Stimulated activated CD8-positive, alpha-beta memory T cell treated with anti-CD3 and anti-CD28 coated beads, Interleukin-2, amount 100 ng/mL, for 48 hours (primary cell): Measurements from ENCODE around the gene ERCC2.
"Not testable (repeated sequence)": the region's sequence is repeated elsewhere in the genome, so short reads cannot be mapped to it uniquely, and the experiment has no call there.

Source experiments
- DNase-seq, 2 donors: peaks; one replicate each; pipeline ENCODE4 v3.0.0-alpha.2; 2020; ENCODE audit warnings: low read depth in 2 of 2

ERCC2 gene

DNA sequence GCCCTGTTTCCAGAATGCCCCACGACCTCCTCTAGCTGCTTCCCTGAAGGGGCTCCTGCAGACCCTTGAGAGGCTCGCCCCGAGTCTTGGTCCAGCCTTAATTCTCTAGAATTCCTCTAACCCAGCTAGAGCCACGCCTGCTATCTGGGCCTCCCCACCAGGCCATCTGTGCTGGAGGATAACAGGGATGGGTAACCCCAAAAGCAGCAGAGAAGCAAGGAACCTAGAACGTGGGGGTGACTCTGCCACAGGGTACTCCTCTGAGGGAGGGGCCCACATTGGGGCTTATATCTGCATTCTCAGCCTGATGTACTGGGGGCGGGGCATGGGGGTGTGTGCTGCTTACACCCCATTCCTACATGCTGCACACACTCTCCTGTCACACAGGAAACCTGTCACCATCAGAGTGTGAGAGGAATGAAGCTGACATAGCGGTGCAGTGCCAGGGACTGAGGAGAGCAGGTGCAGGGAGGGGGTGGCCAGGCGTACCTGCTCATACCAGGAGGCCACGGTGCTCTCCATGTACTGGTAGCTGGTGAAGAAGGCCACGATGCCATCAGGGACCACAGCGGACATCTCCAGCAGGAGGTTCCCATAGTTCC, 16.0 kb downstream of the ERCC2 start:
- DNase-seq = no peak

DNA sequence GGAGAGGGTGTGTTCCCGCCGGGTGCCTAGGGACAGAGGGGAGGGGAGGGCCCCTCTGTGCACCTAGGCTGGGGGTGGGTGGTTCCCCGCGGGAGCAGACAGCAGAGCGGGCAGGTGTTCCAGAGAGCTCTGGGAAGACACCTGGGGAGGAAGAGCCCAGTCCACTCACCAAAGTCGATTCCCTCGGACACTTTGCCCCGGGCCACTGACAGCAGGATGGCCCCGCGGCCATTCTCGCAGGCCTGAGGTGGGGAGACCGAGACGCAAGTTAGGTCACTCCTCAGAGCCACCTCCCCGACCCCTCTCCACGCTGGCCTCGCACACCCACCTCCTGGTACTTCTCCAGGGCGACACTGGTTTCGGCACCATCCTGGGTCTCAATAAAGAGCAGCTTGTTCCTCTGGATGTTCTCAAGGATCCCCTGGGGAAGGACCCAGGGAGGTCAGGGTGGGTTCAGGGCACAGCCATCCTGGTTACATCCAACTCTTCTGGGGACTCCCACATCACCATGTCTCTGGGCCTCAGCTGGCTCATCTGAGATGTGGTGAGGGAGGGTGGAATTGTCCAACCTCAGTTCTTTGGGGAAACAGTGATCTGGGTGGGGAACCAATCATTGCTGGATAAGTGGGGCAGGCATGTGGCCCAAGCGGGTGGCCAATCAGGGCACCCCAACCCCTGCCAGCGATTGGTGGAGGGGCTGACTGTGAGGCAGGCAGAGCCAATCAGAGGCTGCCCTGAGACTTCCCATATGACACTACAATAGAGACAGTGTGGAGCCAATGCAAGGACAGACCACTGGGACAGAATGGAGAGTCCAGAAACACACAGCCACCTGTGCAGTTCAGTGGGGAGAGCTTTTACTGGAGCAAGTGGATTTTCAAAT, 17.2 kb downstream of the ERCC2 start:
- DNase-seq = no peak

DNA sequence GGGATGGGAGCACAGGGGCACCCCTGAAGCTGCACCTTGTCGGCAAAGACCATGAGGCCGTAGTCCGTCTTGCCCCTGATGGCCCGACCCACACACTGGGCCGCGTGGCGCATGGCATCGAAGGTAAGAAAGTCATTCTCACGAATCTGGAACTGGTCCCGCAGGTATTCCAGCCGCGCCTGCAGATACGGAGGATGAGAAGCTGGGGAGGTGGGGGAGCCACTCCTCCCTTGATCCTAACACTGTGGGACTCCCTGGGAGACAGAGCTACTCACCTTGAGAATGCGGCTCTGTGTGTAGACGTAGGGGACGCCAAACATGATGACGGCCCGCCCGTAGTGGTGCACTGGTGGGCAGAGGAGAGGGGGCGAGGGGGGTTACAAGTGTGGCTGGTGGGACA, 17.9 kb downstream of the ERCC2 start:
- DNase-seq = no peak

DNA sequence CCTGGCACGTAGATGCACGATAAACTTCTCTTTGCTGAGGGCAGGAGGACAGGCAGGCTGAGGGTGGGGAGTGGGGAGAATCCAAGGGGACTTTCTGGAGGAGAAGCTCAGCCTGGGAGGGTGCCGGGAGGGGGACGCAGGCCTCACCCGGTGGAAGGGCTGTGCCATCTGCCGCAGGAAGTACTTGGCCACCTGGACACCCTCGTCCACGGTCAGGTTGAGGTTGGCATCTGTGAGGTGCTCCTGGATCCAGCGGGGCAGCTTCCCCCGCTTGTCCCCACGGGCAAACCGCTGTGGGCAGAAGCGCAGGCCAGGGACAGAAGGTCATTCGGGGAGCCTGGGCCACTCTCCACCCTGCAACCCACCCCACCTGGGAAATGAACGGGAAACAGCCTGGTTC, 18.3 kb downstream of the ERCC2 start:
- no peak for DNase-seq

DNA sequence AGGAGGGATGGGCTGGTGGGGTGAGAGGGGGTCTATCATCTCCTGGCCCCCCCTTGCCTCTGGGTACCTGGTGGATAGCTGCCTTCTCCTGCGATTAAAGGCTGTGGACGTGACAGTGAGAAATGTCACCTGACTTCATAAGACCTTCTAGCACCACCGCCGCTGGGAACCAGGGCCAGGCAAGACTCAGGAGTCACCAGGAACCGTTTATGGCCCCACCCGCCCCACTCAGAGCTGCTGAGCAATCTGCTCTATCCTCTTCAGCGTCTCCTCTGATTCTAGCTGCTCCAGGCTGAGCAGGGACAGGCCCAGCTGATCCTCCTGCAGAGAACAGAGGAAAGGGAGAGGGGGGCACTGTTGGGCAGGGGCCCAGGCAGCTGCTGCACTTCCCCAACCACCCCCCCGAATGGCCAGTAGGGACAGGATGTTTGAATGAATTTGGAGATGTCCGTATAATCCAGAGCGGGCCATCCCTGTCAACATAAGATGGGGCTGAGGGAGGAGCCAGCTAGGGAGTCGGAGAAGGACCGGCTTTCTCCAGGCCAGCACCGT, 18.9 kb downstream of the ERCC2 start:
- DNase-seq = no peak

DNA sequence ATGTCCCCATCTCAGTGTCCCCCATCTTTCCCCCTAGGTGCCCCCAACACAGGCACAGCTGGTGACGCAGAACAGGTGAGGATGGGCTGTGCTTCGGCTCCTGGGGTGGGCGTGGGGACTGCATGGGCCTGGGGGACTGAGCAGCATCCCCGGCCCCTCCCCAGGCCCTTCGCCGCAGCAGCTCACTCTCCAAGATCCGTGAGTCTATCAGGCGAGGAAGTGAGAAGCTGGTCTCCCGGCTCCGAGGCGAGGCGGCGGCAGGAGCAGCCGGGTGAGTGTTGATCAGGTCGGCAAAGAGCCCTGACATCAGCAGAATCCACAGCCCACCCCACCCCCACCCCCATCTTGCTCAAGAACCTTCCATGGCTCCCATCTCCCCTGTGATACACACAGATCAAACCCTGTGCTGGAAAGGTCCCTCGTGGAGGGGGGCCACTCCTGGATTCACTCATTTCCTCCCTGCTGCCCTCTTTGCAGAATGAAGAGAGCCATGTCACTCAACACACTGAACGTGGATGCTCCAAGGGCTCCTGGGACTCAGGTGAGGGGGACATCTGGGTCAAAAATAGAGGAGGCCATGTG, 19.8 kb downstream of the ERCC2 start:
- DNase-seq = no peak

DNA sequence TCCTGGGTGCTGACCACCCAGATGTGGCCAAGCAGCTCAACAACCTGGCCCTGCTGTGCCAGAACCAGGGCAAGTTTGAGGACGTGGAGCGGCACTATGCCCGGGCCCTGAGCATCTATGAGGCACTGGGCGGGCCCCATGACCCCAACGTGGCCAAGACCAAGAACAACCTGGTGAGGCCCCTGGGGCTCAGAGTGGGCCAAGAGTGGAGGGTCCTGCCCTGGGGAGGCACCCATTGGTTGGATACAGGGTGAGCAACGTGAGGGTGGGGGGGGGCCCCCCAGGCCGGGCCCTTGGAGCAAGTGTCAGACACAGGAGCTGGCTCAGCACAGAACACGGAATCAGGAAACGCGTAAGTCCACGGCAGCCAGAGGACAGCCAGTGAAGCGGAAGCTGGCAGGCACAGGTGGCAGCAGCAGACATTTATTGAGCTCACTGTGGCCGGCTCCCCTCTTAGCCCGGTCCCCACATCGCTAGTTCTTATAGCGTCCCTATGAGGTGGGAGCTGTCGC, 20.9 kb downstream of the ERCC2 start:
- DNase-seq = no peak

DNA sequence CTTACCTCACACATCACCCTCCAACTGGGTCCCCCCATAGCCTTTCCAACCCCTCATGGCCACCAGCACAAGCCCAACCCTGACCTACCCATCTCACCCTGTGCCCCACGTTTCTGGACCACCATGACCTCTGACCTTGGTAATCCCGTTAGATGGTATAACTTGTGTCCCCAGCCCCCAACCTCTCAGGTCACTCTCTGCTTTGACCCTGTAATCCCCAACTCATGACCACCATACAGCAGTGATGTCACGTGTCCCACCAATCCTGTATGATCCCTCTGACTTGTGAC, 21.3 kb downstream of the ERCC2 start:
- no peak for DNase-seq

DNA sequence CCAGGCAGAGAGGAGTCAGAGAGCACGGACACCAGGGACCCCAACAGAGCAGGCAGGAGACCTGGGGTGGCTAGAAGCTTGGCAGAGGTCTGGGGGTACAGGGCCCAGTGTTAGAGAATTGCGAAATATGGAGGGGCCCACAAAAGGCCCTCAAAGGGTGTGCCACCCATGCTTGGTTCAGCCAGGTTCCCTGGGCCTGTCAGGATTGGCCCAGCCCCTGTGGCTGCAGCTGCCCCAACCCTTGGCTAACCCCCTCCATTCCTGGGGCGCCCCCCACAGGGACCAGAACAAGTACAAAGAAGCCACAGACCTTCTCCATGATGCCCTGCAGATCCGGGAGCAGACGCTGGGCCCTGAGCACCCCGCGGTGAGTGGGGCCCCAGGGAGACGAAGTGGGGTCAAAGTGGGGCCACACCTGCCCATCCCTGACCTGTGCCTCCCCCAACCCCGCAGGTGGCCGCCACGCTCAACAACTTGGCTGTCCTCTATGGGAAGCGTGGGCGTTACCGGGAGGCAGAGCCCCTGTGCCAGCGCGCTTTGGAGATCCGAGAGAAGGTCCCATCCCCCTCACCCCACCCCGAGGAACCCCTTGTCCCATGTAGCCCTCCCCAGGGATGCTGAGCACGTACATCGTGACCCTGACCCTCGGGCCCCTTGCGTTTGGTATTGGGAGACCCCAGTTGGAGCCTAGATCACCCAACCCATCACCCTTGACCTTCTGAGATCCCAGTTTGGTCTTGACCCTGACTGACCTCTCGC, 21.8 kb downstream of the ERCC2 start:
- DNase-seq = no peak

DNA sequence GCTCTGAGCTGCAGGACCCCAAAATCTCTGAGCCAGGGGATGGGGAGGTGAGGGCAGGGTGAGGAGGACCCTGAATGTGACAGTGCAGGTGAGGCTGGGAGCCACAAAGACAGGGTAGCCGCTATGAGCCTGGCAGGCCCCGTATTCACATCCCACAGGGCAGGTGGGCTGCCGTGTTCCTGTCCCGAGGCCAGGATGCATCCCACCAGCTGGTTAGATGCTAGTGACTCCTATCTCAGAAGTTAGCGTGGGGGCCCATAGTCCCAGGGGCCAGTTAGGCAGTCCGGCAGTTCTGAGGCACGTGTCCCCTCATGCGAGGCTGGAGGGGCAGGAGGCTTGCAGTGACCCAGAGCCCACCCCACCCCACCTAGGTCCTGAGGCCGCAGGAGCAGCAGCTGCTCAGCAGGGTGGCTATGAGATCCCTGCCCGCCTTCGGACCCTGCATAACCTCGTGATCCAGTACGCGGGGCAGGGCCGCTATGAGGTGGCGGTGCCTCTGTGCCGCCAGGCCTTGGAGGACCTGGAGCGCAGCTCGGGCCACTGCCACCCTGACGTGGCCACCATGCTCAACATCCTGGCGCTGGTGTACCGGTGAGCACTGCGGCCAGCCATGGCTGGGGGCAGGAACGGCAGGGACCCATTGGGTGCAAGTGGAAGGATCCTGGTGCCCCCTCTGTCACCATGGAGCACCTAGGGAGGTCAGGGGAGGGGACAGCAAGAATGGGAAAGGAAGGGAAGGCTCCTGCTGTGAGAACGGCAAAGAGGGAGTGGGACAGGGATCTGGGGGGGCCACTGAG, 22.6 kb downstream of the ERCC2 start:
- DNase-seq = no peak

DNA sequence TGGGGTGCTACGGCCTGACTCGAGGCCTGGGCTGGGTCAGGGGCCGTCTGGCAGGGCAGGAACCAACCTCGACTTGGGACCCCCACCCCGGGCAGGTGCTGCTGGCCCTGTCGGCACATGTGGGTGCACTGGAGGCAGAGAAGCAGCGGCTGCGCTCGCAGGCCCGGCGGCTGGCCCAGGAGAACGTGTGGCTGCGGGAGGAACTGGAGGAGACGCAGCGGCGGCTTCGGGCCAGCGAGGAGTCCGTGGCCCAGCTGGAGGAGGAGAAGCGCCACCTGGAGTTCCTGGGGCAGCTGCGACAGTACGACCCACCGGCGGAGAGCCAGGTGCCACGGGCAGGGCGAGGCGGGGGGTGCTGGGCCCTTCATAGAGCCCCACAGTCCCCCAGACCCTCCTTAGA, 23.9 kb downstream of the ERCC2 start:
- no peak for DNase-seq

DNA sequence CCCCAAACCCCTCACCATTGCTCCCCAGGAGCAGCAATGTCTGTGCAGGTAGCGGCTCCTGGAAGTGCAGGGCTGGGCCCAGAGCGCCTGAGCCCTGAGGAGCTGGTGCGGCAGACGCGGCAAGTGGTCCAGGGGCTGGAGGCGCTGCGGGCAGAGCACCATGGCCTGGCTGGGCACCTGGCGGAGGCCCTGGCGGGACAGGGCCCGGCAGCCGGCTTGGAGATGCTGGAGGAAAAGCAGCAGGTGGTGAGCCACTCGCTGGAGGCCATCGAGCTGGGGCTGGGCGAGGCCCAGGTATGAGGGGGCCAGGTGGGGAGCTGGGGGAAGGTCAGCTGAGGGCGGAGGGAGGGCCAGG, 24.9 kb downstream of the ERCC2 start:
- no peak for DNase-seq

DNA sequence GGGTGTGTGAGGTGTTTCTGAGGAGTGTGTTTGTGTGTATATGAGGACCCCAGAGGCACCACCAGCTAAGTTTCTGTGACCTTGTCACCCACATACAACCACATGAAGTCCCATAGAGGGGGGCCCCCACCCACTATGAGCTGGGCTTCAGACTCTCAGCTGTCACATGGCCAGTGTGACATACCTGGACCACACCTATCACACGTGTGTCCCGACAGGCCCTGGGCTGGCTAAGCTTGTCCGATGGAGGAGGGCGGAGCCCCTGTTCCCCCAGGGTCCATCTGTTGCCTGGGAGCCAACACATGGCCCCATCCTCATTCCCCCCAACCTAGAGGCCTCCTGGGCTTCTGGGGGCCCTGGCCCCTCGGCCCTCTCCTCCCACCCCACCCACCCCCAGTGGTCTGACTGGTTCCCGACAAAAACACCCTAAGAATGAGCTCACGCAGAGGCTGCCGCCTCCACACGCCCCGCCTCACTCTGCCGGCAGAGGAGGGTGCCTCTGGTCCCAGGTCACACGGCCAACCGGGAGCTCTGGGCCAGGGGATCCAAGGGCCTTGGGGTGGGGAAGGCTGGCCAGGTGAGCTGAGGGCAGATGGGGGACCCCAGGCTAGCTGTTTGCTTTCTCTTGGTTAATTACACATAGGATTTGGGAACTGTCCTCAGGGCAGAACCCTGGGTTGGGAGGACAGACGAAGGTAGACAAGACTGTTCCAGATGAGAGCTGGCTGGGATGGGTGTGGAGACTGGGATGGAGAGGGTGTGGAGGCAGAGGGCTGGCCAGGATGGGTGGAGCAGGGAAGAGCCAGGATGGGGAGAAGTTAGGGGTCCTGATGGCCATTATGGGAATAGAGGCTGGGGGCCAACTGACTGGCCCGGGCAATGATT, 25.5 kb downstream of the ERCC2 start:
- DNase-seq = no peak

DNA sequence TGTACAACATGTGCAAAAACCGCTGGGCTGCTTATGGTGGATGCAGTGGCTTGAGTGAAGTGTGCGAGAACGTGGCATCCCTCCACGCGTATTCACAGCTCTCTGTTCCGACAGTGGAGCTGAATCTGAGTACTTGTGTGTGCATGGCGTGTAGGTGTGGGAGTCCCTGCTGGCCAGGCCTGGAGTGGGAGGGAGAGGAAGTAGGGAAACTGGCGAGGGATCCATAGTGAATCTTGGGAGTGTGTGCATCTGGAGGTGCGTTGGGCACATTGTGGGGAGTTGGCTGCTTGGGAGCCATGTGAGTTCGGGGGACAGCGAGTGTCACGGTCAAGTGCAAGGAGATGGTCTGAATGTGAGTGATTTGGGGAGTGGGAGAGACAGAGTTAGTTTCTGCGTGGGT, 27.5 kb downstream of the ERCC2 start:
- no peak for DNase-seq

DNA sequence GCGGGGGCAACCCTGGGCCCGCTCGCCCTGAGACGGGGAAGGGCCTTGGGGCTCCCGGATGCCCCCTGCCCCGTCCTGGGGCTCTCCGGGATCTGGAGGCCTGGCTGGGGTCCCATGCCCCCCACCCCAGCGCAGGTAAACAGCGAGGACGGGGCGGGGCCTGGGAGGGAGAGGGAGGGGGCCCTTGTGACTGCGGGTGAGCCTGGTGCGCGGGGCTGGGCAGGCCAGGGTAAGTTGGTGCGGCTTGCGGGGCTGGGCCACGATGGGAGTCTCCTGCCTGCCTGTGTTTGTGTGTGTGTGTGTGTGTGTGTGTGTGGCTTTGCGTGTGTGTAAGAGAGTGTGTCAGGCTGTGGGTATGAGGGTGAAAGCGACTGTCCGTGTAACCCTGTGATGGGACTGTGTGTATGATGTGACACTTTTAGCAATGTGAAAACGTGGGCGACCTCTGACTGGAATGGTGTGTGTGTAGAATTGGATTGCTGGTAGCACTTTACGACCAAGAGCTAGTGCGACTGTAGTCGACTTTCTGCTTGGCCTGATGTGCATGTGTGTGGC, 29.4 kb downstream of the ERCC2 start:
- DNase-seq = no peak

DNA sequence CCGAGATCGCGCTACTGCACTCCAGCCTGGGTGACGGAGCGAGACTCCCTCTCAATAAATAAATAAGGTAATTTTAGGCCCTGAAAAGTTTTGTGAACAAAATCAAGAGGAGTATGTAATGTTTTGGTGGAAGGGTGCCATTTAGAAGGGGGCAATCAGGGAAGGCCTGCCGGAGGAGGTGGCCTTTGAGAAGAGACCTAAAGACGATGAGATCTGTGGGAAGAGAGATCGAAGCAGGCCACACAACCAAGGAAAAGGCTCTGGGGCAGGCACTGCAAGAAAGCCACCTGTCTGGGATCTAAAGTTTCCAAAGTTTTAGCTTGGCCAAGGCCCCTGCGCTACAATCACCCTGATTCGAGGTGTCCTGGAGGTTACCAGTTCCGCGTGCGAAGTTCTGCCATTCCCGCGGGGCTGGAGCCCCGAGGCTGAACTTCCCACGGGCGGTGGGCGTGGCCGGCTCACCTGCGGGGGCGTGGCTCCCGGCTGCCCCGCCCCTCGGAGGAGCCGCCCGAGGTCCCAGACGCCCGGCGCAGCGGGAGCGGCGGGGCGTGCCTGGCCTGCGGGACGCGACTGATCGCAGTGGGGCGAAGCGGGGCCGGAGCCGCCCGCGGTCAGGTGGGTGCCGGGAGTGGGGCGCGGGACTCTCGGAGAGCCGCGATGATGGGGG, 30.0 kb downstream of the ERCC2 start, which contains the start of gene KLC3:
KLC3 (plus strand) TSS at position 519 of the 667 bp plus-strand sequence. CDS start 4,792 bp downstream, outside the sequence.
- peak in 1 of 2 donors; percentile 20 for DNase-seq

DNA sequence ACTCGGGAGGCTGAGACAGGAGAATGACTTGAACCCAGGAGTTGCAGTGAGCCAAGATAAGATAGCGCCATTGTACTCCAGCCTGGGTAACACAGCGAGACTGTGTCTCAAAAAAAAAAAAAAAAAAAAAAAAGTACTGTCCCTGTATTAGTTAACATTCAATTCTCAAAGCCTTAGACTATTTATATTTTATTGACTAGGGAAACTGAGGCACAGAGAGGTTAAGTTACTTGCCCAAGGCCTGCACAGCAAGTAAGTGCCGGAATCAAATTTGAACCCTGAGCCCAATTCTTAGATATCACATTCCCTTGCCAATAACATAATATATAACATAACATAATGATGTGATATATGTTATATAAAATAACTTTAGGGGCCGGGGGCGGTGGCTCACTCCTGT, 30.7 kb downstream of the ERCC2 start:
- no peak for DNase-seq

DNA sequence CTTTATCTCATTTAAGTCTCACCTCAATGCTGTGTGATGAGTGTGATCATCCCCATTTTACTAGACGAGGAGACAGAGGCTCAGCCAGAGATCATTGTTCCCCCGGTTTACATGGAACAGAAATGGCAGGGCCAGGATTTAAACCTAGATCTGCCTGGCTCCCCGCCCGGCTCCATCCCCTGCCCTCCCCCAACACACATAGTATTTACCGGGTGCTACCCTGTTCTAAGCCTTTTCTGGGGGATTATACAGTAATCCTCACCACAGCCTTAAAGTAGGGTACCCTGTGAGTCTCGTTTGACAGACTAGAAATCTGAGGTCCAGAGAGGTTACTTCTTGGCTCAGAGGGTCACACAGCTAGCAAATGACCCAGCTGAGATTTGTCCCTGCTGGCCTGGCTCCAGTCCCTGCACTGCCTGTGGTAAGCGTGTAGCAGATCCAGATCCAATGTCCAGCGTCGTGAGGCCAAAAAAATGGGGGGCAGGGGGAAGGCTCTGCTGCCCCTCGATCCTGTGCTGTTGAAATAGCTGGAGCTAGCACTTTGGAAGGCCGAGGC, 33.6 kb downstream of the ERCC2 start:
- DNase-seq = no peak

DNA sequence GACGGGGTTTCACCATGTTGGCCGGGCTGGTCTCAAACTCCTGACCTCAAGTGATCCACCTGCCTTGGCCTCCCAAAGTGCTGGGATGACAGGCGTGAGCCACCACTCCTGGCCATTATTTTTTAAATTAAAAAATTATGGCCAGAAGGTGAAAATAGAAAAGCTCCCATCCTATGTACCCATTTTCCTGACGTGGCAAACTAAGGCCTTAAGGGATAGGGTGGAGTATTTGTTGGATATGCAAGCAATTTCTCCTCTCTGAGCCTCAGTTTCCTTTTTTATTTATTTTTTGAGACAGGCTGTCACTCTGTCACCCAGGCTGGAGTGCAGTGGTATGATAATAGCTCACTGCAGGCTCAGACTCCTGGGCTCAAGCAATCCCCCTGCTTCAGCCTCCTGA, 35.5 kb downstream of the ERCC2 start:
- not testable (repeated sequence) for DNase-seq
